HepG2 (cell line): ENCODE results near the gene CALML6. TPM values are rescaled to one million over a fixed set of nuclear protein-coding genes. Genes with fewer than 3 reads are reported as not detected.
A peak's percentile ranks its signal among the peaks of the same experiment; 100 is the strongest.

Experiments used
- CC2D1A ChIP-seq: sonication (generic); formaldehyde crosslinking; IDR thresholded peaks from 2 replicates; pipeline ENCODE4 v1.8.1; 2023; ENCODE audit warnings: mild to moderate bottlenecking, missing genetic modification reagents
- CHCHD3 ChIP-seq: sonication (generic); formaldehyde crosslinking; IDR thresholded peaks from 2 replicates; pipeline ENCODE4 v1.8.0; 2022; ENCODE audit warnings: mild to moderate bottlenecking, missing genetic modification reagents, moderate library complexity
- ZNF609 ChIP-seq: sonication (generic); formaldehyde crosslinking; IDR thresholded peaks from 2 replicates; pipeline ENCODE4 v1.4.0; 2020; ENCODE audit warnings: mild to moderate bottlenecking, missing genetic modification reagents, borderline replicate concordance
- ZSCAN12 ChIP-seq: sonication (generic); formaldehyde crosslinking; IDR thresholded peaks from 2 replicates; pipeline ENCODE4 v1.9.0; 2021; ENCODE audit warnings: mild to moderate bottlenecking, missing genetic modification reagents
- polyA plus RNA-seq, 8 experiments: library from polyadenylated mRNA; depleted of rRNA in 3 of 8; stranded (reverse) in 7 of 8; unstranded in 1 of 8; fragments of >200 nt; fragmentation: Illumina TruSeq in 4 of 8; extraction: Trizol in 4 of 8; gene quantifications; 2 replicates each; pipeline versions ENCODE4 v1.2.1 to v1.2.3, GENCODE V29; 2011 to 2016; ENCODE audit warnings: low read depth in 4 of 8, missing spikeins in 1 of 8, mixed read lengths in 1 of 8; ENCODE audit not compliant: insufficient read depth in 1 of 8
- total RNA-seq, 5 experiments: library from RNA; depleted of rRNA; stranded (reverse); fragments of >200 nt; fragmentation: Illumina TruSeq; extraction: Trizol; gene quantifications; 2 replicates each; pipeline ENCODE4 v1.2.3, GENCODE V29; 2016; ENCODE audit warnings: low read depth in 1 of 5
- TF ChIP-seq, protein P1 (sequence below): sonication (generic); formaldehyde crosslinking; IDR thresholded peaks from 2 replicates; pipeline ENCODE4 v1.9.0; 2022; ENCODE audit warnings: missing genetic modification reagents, mild to moderate bottlenecking, borderline replicate concordance

CALML6 gene
- total and polyA plus RNA-seq, 2 of the 13 experiments (the other 11 are each of a cell fraction or from before 2014, with no cell fraction given): 0.11 to 0.12 TPM

GRCh38 chr1:1890506-1891348, 24.3 kb upstream of the CALML6 start, which contains the start of gene GNB1 (continued):
- TF ChIP-seq ZNF609 (CRISPR knock-in tag) (no peak), CC2D1A (CRISPR knock-in tag) (no peak), CHCHD3 (CRISPR knock-in tag) (0 out of 2 replicates have a peak, but pooled peaks have one; percentile 38), ZSCAN12 (CRISPR knock-in tag) (0 out of 2 replicates have a peak, but pooled peaks have one; percentile 62)
- TF ChIP-seq, protein P1, sequence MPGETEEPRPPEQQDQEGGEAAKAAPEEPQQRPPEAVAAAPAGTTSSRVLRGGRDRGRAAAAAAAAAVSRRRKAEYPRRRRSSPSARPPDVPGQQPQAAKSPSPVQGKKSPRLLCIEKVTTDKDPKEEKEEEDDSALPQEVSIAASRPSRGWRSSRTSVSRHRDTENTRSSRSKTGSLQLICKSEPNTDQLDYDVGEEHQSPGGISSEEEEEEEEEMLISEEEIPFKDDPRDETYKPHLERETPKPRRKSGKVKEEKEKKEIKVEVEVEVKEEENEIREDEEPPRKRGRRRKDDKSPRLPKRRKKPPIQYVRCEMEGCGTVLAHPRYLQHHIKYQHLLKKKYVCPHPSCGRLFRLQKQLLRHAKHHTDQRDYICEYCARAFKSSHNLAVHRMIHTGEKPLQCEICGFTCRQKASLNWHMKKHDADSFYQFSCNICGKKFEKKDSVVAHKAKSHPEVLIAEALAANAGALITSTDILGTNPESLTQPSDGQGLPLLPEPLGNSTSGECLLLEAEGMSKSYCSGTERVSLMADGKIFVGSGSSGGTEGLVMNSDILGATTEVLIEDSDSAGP: peak; percentile 99
- TF ChIP-seq, all 625 proteins: peak for 69
